GM12874 (cell line): ENCODE data around the gene THRSP.

Experiments used
- CTCF ChIP-seq: IDR thresholded peaks from 2 replicates; pipeline ENCODE4 v1.5.1; 2011; ENCODE audit warnings: low read depth, mild to moderate bottlenecking, control low read depth, low read length, moderate library complexity; ENCODE audit not compliant: insufficient read depth

The THRSP gene

GRCh38 chr11:78036313-78036712 is 27.3 kb upstream of the THRSP start:
- TF ChIP-seq CTCF: no peak

GRCh38 chr11:78037056-78037455 is 26.6 kb upstream of the THRSP start:
- no peak for TF ChIP-seq CTCF

- TF ChIP-seq CTCF: no peak
These were observed 25.6 kb upstream of the THRSP start for GRCh38 chr11:78037825-78038620.

GRCh38 chr11:78038697-78039313 is 24.9 kb upstream of the THRSP start:
- TF ChIP-seq CTCF: no peak

GRCh38 chr11:78039391-78039918 is 24.2 kb upstream of the THRSP start:
- no peak for TF ChIP-seq CTCF

- no peak for TF ChIP-seq CTCF
These were observed 23.6 kb upstream of the THRSP start for GRCh38 chr11:78039919-78040671.
